Adrenal gland (tissue), 5 donors: Measurements from ENCODE around the gene DAGLB.

Source experiments
- CTCF ChIP-seq, 6 experiments: fragments of 450-650 bp in 4 of 6; fragments of 200-600 bp in 2 of 6; sonication (generic) in 1 of 6; IDR thresholded peaks; 1 replicate in 5 of 6; 2 replicates in 1 of 6; pipeline versions ENCODE4 v1.5.1 to v1.8.0; 2016 to 2021; ENCODE audit warnings: antibody characterized with exemption in 6 of 6, mild to moderate bottlenecking in 2 of 6, moderate library complexity in 1 of 6
- POLR2A ChIP-seq, 2 donors: fragments of 450-650 bp; IDR thresholded peaks; one replicate each; pipeline ENCODE4 v1.6.1; 2017; ENCODE audit warnings: antibody characterized with exemption in 2 of 2, mild to moderate bottlenecking in 2 of 2, moderate library complexity in 1 of 2
- donor health status: DM: no; HTN: no; CAD: no.

GRCh38 chr7:6359734-6360133, 88.0 kb downstream of the DAGLB start:
- TF ChIP-seq CTCF (IDR thresholded peaks at IDR 0.05): no peak
- no peak for TF ChIP-seq POLR2A (IDR thresholded peaks at IDR 0.05)
